Measurements from ENCODE around the gene ECSIT. TPM values are rescaled to one million over a fixed set of nuclear protein-coding genes. Genes with fewer than 3 reads are reported as not detected.

Gene ECSIT
- total RNA-seq, 1 experiment from 2014 or later: 52.8 TPM

DNA sequence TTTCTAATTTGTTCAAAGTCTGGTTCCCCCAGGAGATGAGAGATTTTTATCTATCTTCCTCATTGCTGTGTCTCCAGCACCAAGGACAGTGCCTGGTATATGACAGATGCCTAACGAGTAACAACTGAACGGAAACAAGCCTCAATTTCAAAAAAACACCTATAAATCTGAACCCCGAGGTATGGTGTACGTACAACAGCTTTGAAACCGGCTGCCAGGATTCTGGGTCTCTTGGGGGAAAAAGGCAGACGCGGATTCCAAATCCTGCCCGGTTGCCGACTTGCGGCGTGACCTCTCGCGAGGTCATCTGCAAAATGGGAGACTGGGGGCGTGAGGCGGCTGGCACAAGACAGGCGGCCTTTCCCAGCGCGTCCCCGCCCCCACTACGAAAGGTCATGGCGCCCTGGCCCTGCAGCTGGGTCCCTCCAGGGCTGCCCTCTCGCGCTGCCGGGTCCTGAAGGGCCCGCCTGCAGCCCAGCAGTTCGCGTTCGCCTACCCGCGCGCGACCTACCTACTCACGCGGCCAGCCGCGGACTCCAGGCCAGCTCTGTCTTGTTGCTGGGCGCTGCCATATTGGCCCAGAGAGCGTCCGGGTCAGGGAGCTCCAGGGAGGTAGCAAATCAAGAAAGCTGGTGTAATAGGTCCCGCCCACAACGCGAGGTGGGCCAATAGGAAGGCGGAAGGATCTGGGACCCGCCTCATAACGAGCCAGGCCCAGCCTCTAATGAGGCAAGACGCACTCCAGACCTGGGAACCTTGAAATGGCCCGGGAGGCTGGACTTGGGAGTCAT is at the start of gene ECSIT (continued):
- TF ChIP-seq, protein P1, sequence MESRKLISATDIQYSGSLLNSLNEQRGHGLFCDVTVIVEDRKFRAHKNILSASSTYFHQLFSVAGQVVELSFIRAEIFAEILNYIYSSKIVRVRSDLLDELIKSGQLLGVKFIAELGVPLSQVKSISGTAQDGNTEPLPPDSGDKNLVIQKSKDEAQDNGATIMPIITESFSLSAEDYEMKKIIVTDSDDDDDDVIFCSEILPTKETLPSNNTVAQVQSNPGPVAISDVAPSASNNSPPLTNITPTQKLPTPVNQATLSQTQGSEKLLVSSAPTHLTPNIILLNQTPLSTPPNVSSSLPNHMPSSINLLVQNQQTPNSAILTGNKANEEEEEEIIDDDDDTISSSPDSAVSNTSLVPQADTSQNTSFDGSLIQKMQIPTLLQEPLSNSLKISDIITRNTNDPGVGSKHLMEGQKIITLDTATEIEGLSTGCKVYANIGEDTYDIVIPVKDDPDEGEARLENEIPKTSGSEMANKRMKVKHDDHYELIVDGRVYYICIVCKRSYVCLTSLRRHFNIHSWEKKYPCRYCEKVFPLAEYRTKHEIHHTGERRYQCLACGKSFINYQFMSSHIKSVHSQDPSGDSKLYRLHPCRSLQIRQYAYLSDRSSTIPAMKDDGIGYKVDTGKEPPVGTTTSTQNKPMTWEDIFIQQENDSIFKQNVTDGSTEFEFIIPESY (IDR thresholded peaks at IDR 0.05; ENCODE audit: extremely low read depth, insufficient replicate concordance, low read length): peak; percentile 60
- TF ChIP-seq EZH2phosphoT487 (IDR thresholded peaks at IDR 0.05; ENCODE audit: borderline replicate concordance) (no peak), EGR1 (IDR thresholded peaks at IDR 0.05; ENCODE audit: low read depth) (peak; percentile 81), ELF1 (IDR thresholded peaks at IDR 0.05; ENCODE audit: borderline replicate concordance, low read depth) (no peak), YY1 (IDR thresholded peaks at IDR 0.05; ENCODE audit: extremely low read depth, insufficient replicate concordance, low read depth, low read length) (peak; percentile 97)

DNA sequence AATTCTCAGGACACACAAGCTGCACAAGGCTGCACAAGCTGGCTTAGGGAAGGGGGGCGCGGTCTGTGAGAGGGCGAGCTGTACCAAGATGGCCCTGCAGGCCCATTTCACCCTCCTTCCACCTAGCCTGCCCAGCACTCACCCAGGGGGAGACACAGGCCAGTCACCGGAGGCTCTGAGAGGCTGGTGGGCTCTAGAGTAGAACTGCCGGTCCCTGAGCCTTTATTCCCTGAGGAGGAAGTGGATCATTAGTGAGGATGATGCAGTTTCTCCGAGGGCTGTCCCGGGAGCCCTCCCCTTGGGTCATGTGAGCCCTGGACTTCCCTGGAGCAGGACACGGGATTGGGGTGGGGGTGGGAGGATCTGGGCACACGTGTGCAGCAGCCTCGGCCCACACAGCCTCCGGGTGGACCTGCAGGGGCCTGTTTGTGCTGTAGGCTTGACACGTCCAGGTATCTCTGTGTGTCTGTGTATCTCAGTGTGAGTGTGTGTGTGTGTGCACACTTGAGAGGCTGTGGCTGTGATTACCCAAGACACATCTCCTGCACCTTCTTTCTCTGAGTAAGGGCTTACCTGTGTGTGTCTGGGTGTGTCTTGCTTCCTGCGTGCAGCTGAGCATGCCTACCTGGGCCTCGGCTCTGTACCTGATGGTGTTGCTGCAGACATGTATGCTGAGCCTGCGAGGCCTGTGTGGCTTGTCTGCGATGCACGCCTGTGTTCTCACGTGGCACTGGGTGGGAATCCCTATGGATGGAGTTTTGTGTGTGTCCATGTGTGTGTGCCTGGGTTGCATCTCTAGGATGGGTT is 48.7 kb upstream of the ECSIT start, which contains the start of gene ACP5:
Gene ACP5 (minus strand): TSS at position 195 of the 807 bp plus-strand sequence. CDS start 328 bp downstream, outside the sequence.
- Histone ChIP-seq H2AFZ (ENCODE audit: low read depth, low read length, poor library complexity, severe bottlenecking) (no peak within 1 kb of the TSS), H4K20me1 (ENCODE audit: insufficient read depth) (no peaks in the 10 kb centered on the region), H3K27ac (ENCODE audit: low read depth, low read length) (no peak within 1 kb of the TSS), H3K4me1 (ENCODE audit: control insufficient read depth in 1 of 2, insufficient read depth in 2 of 2, low read length in 2 of 2) (peaks cover 2 to 3% of the 10 kb centered on the region in 2 experiments; a peak in 2 of 4 replicates), H3K9ac (ENCODE audit: low read length) (no peak within 1 kb of the TSS), H3K9me3 (ENCODE audit: control insufficient read depth in 1 of 2, insufficient read depth in 1 of 2, low read depth in 1 of 2, low read length in 2 of 2) (no peaks in the 10 kb centered on the region), H3K9me2 (ENCODE audit: insufficient read depth) (no peaks in the 10 kb centered on the region), H3K79me2 (ENCODE audit: insufficient read depth, low read length) (no peaks in the 10 kb centered on the region), H3K4me3 (replicated peaks in 1 of 2; ENCODE audit: low read depth in 1 of 2, low read length in 2 of 2) (no peak within 1 kb of the TSS), H3K27me3 (ENCODE audit: insufficient read depth, low read length) (no peaks in the 10 kb centered on the region), H3K36me3 (ENCODE audit: control insufficient read depth in 1 of 2, insufficient read depth in 2 of 2, low read length in 2 of 2) (no peaks in the 10 kb centered on the region), H3K4me2 (ENCODE audit: low read length) (no peak within 1 kb of the TSS)
- no peak for TF ChIP-seq POLR2A (IDR thresholded peaks at IDR 0.05; ENCODE audit: borderline replicate concordance, extremely low read depth, insufficient read depth, insufficient read length)
- TF ChIP-seq, protein P2, sequence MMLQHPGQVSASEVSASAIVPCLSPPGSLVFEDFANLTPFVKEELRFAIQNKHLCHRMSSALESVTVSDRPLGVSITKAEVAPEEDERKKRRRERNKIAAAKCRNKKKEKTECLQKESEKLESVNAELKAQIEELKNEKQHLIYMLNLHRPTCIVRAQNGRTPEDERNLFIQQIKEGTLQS (IDR thresholded peaks at IDR 0.05): no peak
- TF ChIP-seq JUND (IDR thresholded peaks at IDR 0.05): no peak
- TF ChIP-seq EZH2phosphoT487 (IDR thresholded peaks at IDR 0.05; ENCODE audit: borderline replicate concordance): no peak
- no peak for TF ChIP-seq EZH2 (IDR thresholded peaks at IDR 0.05)
- no peak for TF ChIP-seq FOSL1 (IDR thresholded peaks at IDR 0.05; ENCODE audit: low read depth)
- no peak for TF ChIP-seq POLR2AphosphoS5 (IDR thresholded peaks at IDR 0.05; ENCODE audit: low read depth, low read length)
- no peak for TF ChIP-seq ELF1 (IDR thresholded peaks at IDR 0.05; ENCODE audit: borderline replicate concordance, low read depth)
- TF ChIP-seq TCF7L2 (IDR thresholded peaks at IDR 0.05; ENCODE audit: borderline replicate concordance, extremely low read depth, insufficient read depth, insufficient read length): no peak
- TF ChIP-seq EGR1 (IDR thresholded peaks at IDR 0.05; ENCODE audit: low read depth): no peak
- no peak for TF ChIP-seq ZNF274 (IDR thresholded peaks at IDR 0.05; ENCODE audit: low read depth, low read length)
- no peak for TF ChIP-seq YY1 (IDR thresholded peaks at IDR 0.05; ENCODE audit: extremely low read depth, insufficient replicate concordance, low read depth, low read length)
- TF ChIP-seq RAD21 (IDR thresholded peaks at IDR 0.05; ENCODE audit: low read depth): no peak
- TF ChIP-seq, protein P3, sequence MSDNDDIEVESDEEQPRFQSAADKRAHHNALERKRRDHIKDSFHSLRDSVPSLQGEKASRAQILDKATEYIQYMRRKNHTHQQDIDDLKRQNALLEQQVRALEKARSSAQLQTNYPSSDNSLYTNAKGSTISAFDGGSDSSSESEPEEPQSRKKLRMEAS (IDR thresholded peaks at IDR 0.05): no peak
- TF ChIP-seq, protein P1 (IDR thresholded peaks at IDR 0.05; ENCODE audit: extremely low read depth, insufficient replicate concordance, low read length): no peak
- no peak for TF ChIP-seq CEBPB (IDR thresholded peaks at IDR 0.05; ENCODE audit: low read depth)
- no peak for TF ChIP-seq CBX3 (IDR thresholded peaks at IDR 0.05; ENCODE audit: low read depth)
- CTCF ChIA-PET: no interaction called here
- RAD21 ChIA-PET (ENCODE audit: low non-redundant PET in 1 of 2, low total read pairs in 2 of 2, uncharacterized antibody in 2 of 2, unreplicated experiment in 2 of 2): no interaction called here
- ATAC-seq: no peak
- POLR2A ChIA-PET: no interaction called here
- DNase-seq (ENCODE audit: low read depth, low spot score): no peak
- no TSS peak for BruUV-seq (replicated peaks)
- intact Hi-C loops (cut with micrococcal nuclease): no loop called here
